ENCODE results near the gene ITPR1.

GRCh38 chr3:4889896-4890295, 396.7 kb downstream of the ITPR1 start:
- no peak for TF ChIP-seq CTCF (tag by site-specific recombination; IDR thresholded peaks at IDR 0.05)
- TF ChIP-seq REST (tag by site-specific recombination; IDR thresholded peaks at IDR 0.05): no peak
- no peak for TF ChIP-seq ZNF585B (tag by site-specific recombination; IDR thresholded peaks at IDR 0.05)
- TF ChIP-seq ZNF600 (tag by site-specific recombination; IDR thresholded peaks at IDR 0.05): no peak
- TF ChIP-seq ZNF701 (tag by site-specific recombination; IDR thresholded peaks at IDR 0.05): no peak
- no peak for TF ChIP-seq ZNF558 (tag by site-specific recombination; IDR thresholded peaks at IDR 0.05)

All from HEK293 (cell line).